CD8-positive, alpha-beta memory T cell (primary cell): ENCODE measurements around the gene SH3BP2. TPM values are rescaled to one million over a fixed set of nuclear protein-coding genes. Genes with fewer than 3 reads are reported as not detected.

Experiments
- CTCF ChIA-PET: fragments of 350-600 bp; sonication (Branson Sonifier 250); formaldehyde crosslinking; loops from one replicate; lab custom pipeline; 2021; ENCODE audit warnings: antibody characterized with exemption; lab: Charles Lee
- POLR2A ChIA-PET: fragments of 350-600 bp; sonication (Branson Sonifier 250); formaldehyde crosslinking; loops from one replicate; lab custom pipeline; 2021; ENCODE audit warnings: antibody characterized with exemption; lab: Charles Lee
- DNase-seq, 5 donors: peaks; one replicate each; pipeline versions ENCODE4 v3.0.0 to v3.0.0-alpha.2; 2020 to 2022; ENCODE audit warnings: mixed read lengths in 1 of 5
- H3K27ac ChIP-seq: one replicate; pipeline ENCODE4 v1.7.0; 2013; ENCODE audit warnings: low read depth, mild to moderate bottlenecking, low read length, moderate library complexity
- H3K27me3 ChIP-seq: 2 replicates; pipeline ENCODE4 v1.7.0; 2013; ENCODE audit warnings: low read length, mild to moderate bottlenecking; ENCODE audit not compliant: insufficient read depth, poor library complexity, severe bottlenecking
- H3K36me3 ChIP-seq: 2 replicates; pipeline ENCODE4 v1.7.0; 2013; ENCODE audit warnings: mild to moderate bottlenecking, low read length, moderate library complexity; ENCODE audit not compliant: insufficient read depth
- H3K4me1 ChIP-seq: 2 replicates; pipeline ENCODE4 v1.7.0; 2013; ENCODE audit warnings: mild to moderate bottlenecking, low read length, moderate library complexity; ENCODE audit not compliant: insufficient read depth
- H3K4me3 ChIP-seq: 2 replicates; pipeline ENCODE4 v1.7.0; 2013; ENCODE audit warnings: mild to moderate bottlenecking, low read length
- H3K9me3 ChIP-seq: 2 replicates; pipeline ENCODE4 v1.7.0; 2013; ENCODE audit warnings: mild to moderate bottlenecking, low read length
- H3K27ac Mint-ChIP-seq, 8 donors: one replicate each; pipeline ENCODE4 v1.8.0; 2020 to 2021; ENCODE audit warnings: mixed read lengths in 8 of 8, mild to moderate bottlenecking in 6 of 8, inconsistent platforms in 3 of 8, moderate library complexity in 3 of 8
- H3K27me3 Mint-ChIP-seq, 2 donors: one replicate each; pipeline ENCODE4 v1.8.0; 2020 to 2021; ENCODE audit warnings: mixed read lengths in 2 of 2, mild to moderate bottlenecking in 1 of 2, moderate library complexity in 1 of 2
- H3K36me3 Mint-ChIP-seq, 3 donors: one replicate each; pipeline ENCODE4 v1.8.0; 2020 to 2021; ENCODE audit warnings: mixed read lengths in 3 of 3, inconsistent platforms in 1 of 3, mild to moderate bottlenecking in 1 of 3
- H3K4me1 Mint-ChIP-seq, 3 donors: one replicate each; pipeline ENCODE4 v1.8.0; 2020 to 2021; ENCODE audit warnings: mixed read lengths in 3 of 3, inconsistent platforms in 1 of 3, mild to moderate bottlenecking in 1 of 3
- H3K4me3 Mint-ChIP-seq, 7 donors: one replicate each; pipeline ENCODE4 v1.8.0; 2020 to 2021; ENCODE audit warnings: mixed read lengths in 7 of 7, mild to moderate bottlenecking in 6 of 7, moderate library complexity in 4 of 7, inconsistent platforms in 2 of 7
- H3K9me3 Mint-ChIP-seq, 5 donors: one replicate each; pipeline ENCODE4 v1.8.0; 2020 to 2022; ENCODE audit warnings: mixed read lengths in 5 of 5, mild to moderate bottlenecking in 3 of 5, moderate library complexity in 2 of 5, inconsistent platforms in 1 of 5
- polyA plus RNA-seq: library from polyadenylated mRNA; unstranded; fragments of 300-500 nt; fragmentation: Illumina TruSeq; gene quantifications from one replicate; pipeline ENCODE4 v1.2.3, GENCODE V29; 2021
- total RNA-seq, 2 experiments: library from RNA; stranded (reverse); gene quantifications; one replicate each; pipeline ENCODE4 v1.2.3, GENCODE V29; 2021

SH3BP2 gene
- total and polyA plus RNA-seq, 3 experiments from 2014 or later = 35.7 to 75.4 (median 68.8) TPM

GRCh38 chr4:2799971-2800690 is 7.2 kb downstream of the SH3BP2 start:
- Histone ChIP-seq H3K27ac (peak overlapping the region; percentile 16), H3K4me1 (peaks cover 49% of the 10 kb centered on the region), H3K9me3 (no peaks in the 10 kb centered on the region), H3K4me3 (no peak overlapping the region), H3K27me3 (no peaks in the 10 kb centered on the region), H3K36me3 (no peaks in the 10 kb centered on the region)
- POLR2A ChIA-PET = interaction anchor here (0.8 to 0.9 kb wide), 2 partner anchors 13 to 14 kb away, joined by 3 to 5 read pairs; no protein-coding TSS in a partner anchor
- peak overlapping the region in 6 of 7 donors; percentile 52 to 81 (median 60) for H3K4me3 Mint-ChIP-seq
- H3K27ac Mint-ChIP-seq = peak overlapping the region in 4 of 8 donors; percentile 51 to 80 (median 66)
- no peaks in the 10 kb centered on the region for H3K36me3 Mint-ChIP-seq
- CTCF ChIA-PET = no interaction called here
- DNase-seq = peak in 1 of 5 donors; percentile 40
- H3K9me3 Mint-ChIP-seq = no peaks in the 10 kb centered on the region
- H3K4me1 Mint-ChIP-seq = peaks cover 22 to 35% (median 22%) of the 10 kb centered on the region in 3 donors
- H3K27me3 Mint-ChIP-seq = no peaks in the 10 kb centered on the region

- H3K27ac Mint-ChIP-seq = peak overlapping the region in 4 of 8 donors; percentile 17 to 68 (median 32)
- H3K4me1 Mint-ChIP-seq = peaks cover 22 to 35% (median 22%) of the 10 kb centered on the region in 3 donors
- H3K36me3 Mint-ChIP-seq = no peaks in the 10 kb centered on the region
- Histone ChIP-seq H3K4me3 (no peak overlapping the region), H3K27ac (peak overlapping the region; percentile 24), H3K9me3 (no peaks in the 10 kb centered on the region), H3K4me1 (peaks cover 45% of the 10 kb centered on the region), H3K27me3 (no peaks in the 10 kb centered on the region), H3K36me3 (no peaks in the 10 kb centered on the region)
- ChIA-PET POLR2A (interaction anchor here (0.8 to 0.9 kb wide), 2 partner anchors 12 to 14 kb away, joined by 3 to 5 read pairs; no protein-coding TSS in a partner anchor), CTCF (interaction anchor here (1.4 kb wide), 1 partner anchor 11 kb away, joined by 3 read pairs; no protein-coding TSS in a partner anchor)
- no peaks in the 10 kb centered on the region for H3K27me3 Mint-ChIP-seq
- peak in 1 of 5 donors; percentile 49 for DNase-seq
- peak overlapping the region in 5 of 7 donors; percentile 29 to 80 (median 48) for H3K4me3 Mint-ChIP-seq
- no peaks in the 10 kb centered on the region for H3K9me3 Mint-ChIP-seq
These were observed 8.1 kb downstream of the SH3BP2 start for GRCh38 chr4:2800691-2801596.

- DNase-seq = peak in 1 of 5 donors; percentile 24
- H3K4me3 ChIP-seq = no peak overlapping the region
- Mint-ChIP-seq H3K27ac (no peak overlapping the region), H3K36me3 (no peaks in the 10 kb centered on the region), H3K27me3 (no peaks in the 10 kb centered on the region), H3K4me1 (peaks cover 18 to 31% (median 21%) of the 10 kb centered on the region in 3 donors), H3K9me3 (no peaks in the 10 kb centered on the region), H3K4me3 (no peak overlapping the region)
- no peaks in the 10 kb centered on the region for H3K36me3 ChIP-seq
- no peaks in the 10 kb centered on the region for H3K9me3 ChIP-seq
- ChIA-PET POLR2A (no interaction called here), CTCF (interaction anchor here (1.4 kb wide), 1 partner anchor 9 kb away, joined by 3 read pairs; no protein-coding TSS in a partner anchor)
- H3K27me3 ChIP-seq = no peaks in the 10 kb centered on the region
- H3K4me1 ChIP-seq = peaks cover 40% of the 10 kb centered on the region
- H3K27ac ChIP-seq = no peak overlapping the region
These were observed 10.0 kb downstream of the SH3BP2 start for GRCh38 chr4:2802618-2803531.

GRCh38 chr4:2803624-2804448 is 11.0 kb downstream of the SH3BP2 start:
- ChIA-PET CTCF (interaction anchor here (1.3 to 1.4 kb wide), 2 partner anchors 39 to 40 kb away, joined by 4 read pairs; no protein-coding TSS in a partner anchor), POLR2A (no interaction called here)
- H3K4me1 Mint-ChIP-seq = peaks cover 9 to 22% (median 12%) of the 10 kb centered on the region in 3 donors
- H3K9me3 Mint-ChIP-seq = no peaks in the 10 kb centered on the region
- Histone ChIP-seq H3K4me3 (no peak overlapping the region), H3K9me3 (no peaks in the 10 kb centered on the region), H3K4me1 (peaks cover 30% of the 10 kb centered on the region), H3K36me3 (no peaks in the 10 kb centered on the region), H3K27me3 (no peaks in the 10 kb centered on the region), H3K27ac (no peak overlapping the region)
- no peak overlapping the region for H3K27ac Mint-ChIP-seq
- peak overlapping the region in 1 of 7 donors; percentile 32 for H3K4me3 Mint-ChIP-seq
- no peaks in the 10 kb centered on the region for H3K36me3 Mint-ChIP-seq
- no peaks in the 10 kb centered on the region for H3K27me3 Mint-ChIP-seq
- no peak for DNase-seq

GRCh38 chr4:2804449-2804972 is 11.6 kb downstream of the SH3BP2 start:
- Histone ChIP-seq H3K27me3 (no peaks in the 10 kb centered on the region), H3K36me3 (no peaks in the 10 kb centered on the region), H3K9me3 (no peaks in the 10 kb centered on the region), H3K27ac (no peak overlapping the region), H3K4me3 (no peak overlapping the region), H3K4me1 (peaks cover 23% of the 10 kb centered on the region)
- no peak for DNase-seq
- Mint-ChIP-seq H3K9me3 (no peaks in the 10 kb centered on the region), H3K36me3 (no peaks in the 10 kb centered on the region), H3K4me1 (peaks cover 5 to 15% (median 9%) of the 10 kb centered on the region in 3 donors), H3K27ac (no peak overlapping the region), H3K27me3 (no peaks in the 10 kb centered on the region), H3K4me3 (no peak overlapping the region)
- POLR2A ChIA-PET = no interaction called here
- CTCF ChIA-PET = interaction anchor here (1.3 to 1.4 kb wide), 2 partner anchors 40 to 41 kb away, joined by 4 read pairs; no protein-coding TSS in a partner anchor

GRCh38 chr4:2804973-2805501 is 12.2 kb downstream of the SH3BP2 start:
- Mint-ChIP-seq H3K4me3 (no peak overlapping the region), H3K36me3 (no peaks in the 10 kb centered on the region), H3K27ac (peak overlapping the region in 2 of 8 donors; percentile 21 to 50), H3K9me3 (no peaks in the 10 kb centered on the region), H3K27me3 (no peaks in the 10 kb centered on the region), H3K4me1 (peaks cover 5 to 11% (median 7%) of the 10 kb centered on the region in 3 donors)
- no peak overlapping the region for H3K4me3 ChIP-seq
- no peaks in the 10 kb centered on the region for H3K36me3 ChIP-seq
- no peak for DNase-seq
- no peak overlapping the region for H3K27ac ChIP-seq
- ChIA-PET POLR2A (no interaction called here), CTCF (interaction anchor here (1.4 kb wide), 1 partner anchor 40 kb away, joined by 4 read pairs; no protein-coding TSS in a partner anchor)
- H3K27me3 ChIP-seq = no peaks in the 10 kb centered on the region
- no peaks in the 10 kb centered on the region for H3K9me3 ChIP-seq
- peaks cover 18% of the 10 kb centered on the region for H3K4me1 ChIP-seq
